Left renal pelvis (tissue), 4 donors: Measurements from ENCODE around the gene DENND1A. TPM values are rescaled to one million over a fixed set of nuclear protein-coding genes. Genes with fewer than 3 reads are reported as not detected.
A peak's percentile ranks its signal among the peaks of the same experiment; 100 is the strongest.
"Not testable (repeated sequence)": the region's sequence is repeated elsewhere in the genome, so short reads cannot be mapped to it uniquely, and the experiment has no call there.

Source experiments
- DNase-seq, 4 donors: peaks; one replicate each; pipeline ENCODE4 v3.0.0-alpha.2; 2013; ENCODE audit warnings: low read depth in 4 of 4, low spot score in 3 of 4
- polyA plus RNA-seq, 4 donors: library from polyadenylated mRNA; unstranded; fragments of 120-200 nt; gene quantifications; one replicate each; pipeline ENCODE4 v1.2.1, GENCODE V29; 2013; ENCODE audit not compliant: insufficient read length in 4 of 4

Gene DENND1A
- polyA plus RNA-seq, 4 donors = 16.2 to 25.2 (median 21.7) TPM

GRCh38 chr9:123411191-123411590 is 518.7 kb downstream of the DENND1A start:
- DNase-seq = no peak

GRCh38 chr9:123410281-123410910 is 519.5 kb downstream of the DENND1A start:
- DNase-seq = no peak

GRCh38 chr9:123408313-123409262 is 521.3 kb downstream of the DENND1A start:
- DNase-seq = no peak

DNA sequence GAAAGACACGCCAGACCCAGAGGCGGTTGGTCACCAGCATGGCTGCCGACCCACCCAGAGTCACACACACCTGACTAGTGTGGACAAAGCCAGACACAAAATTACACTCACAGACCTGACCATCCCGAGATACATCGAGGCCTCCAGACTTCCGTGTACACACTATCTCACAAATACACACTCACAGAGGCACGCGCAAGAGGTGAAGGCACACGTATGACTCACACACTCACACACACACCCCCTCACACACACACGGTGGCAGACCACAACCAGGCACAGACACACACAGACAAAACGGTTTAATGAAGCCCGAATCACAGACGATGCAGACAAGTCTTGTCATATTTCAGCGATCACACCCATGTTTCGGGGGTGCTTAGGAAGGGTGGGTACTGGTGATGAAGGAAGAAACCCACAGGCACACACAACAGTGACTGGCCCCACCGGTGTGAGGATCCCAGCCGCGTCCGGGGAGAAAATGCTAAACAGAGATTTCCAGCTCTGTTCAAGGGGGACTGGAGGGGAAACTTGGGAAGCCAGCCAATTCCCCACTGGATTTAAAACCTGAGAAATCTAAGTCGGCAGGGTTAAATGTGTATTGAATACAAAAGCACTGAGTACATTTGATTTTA is 522.6 kb downstream of the DENND1A start:
- no peak for DNase-seq

GRCh38 chr9:123406691-123407216 is 523.2 kb downstream of the DENND1A start:
- no peak for DNase-seq

DNA sequence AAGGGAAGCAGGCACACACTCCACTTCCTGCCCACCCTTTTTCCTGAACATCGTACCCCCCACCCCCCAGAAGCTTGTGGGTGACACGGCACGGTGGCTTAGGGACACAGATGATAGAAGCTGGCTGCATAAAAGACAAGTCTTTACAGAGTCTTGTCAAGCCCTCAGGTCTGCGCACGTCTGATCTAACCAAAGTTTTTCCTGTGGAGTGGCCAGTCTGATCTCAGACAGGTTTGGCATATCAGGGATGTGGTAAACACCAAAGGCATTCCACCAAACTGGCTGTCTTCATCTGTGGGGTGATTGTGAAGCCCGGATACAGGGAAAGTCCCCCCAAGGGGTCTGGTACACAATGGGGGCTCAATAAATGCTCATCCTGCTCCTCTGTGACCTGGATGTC is 523.9 kb downstream of the DENND1A start:
- DNase-seq = no peak

DNA sequence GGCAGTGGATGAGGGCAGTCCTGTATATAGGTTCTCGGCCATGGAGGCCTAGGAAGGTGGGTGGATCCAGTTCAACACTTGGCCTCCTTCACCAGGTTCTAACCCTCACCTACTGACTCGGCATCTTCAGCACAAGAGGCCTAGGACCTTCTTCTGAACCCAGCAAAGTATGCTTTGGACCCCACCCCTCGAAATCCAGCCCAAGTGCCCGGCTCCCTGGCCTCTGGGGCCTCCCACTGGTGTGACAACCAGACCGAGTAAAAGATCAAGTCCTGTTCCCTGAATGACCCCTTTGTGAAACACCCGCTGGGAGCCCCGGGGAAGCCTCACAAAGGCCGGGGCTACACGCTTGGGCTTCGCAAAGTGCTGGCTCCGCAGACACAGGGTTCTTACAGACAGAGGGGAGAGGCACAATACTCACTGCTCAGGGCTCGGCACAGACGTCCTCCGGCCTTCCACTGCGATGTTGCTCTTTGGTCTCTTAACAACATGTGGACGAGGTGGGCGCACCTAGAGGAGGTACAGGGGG is 526.9 kb downstream of the DENND1A start:
- no peak for DNase-seq

DNA sequence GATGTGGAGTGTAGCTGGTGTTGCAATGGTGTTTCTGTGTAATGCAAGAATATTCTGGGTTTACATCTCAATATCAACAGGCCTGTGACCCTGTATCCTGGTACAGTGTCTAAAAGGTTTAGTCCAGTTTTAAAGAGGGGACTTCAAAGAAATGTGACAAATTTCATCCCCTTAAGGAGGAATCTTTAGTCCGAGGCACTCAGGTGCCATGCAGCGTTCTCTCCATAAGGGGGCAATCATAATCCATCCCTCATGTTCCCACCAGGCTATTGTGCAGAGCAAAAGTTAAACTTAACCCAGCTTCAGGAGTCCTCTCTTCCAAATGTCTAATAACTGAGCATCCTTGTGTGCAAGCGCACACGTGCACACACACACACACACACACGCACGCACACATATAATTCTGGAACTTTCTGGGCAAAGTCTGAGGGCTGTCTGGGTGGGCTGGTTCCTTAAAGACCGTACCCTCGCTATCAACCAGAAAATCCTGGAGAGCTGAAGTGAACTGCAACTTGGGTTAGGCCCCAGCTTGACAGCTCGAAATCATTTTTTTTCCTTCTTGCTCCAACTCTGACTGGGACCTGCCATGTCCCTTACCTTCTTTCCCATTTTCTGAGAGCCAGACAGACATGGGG is 527.9 kb downstream of the DENND1A start:
- peak in 1 of 4 donors; percentile 37 for DNase-seq

DNA sequence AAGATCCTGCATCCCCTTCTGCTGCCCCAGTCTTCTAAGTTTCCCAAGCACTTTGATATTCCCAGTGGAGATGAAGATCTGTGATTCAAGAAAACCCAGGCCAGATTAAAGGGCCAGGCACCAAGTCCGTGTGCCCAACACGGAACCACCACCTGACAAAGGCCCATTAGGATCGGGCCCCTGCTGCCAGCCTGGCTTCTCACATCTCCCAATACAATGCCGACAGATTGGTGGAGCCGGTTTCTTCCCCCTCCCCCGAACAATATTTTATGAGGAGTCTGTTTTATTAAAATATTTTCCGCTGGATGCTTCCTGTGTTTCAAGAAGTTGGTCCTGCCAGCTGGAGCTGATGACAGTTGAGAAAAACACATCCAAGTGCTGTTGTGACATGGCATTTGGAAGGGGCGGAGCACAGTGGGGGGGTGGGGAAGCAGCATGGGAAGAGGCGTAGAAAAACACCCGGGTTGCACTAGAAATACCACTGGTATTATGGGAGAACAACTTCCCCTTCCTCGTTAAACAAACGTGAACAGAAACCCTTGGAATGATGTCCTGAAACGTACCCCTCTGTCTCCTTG is 528.9 kb downstream of the DENND1A start:
- DNase-seq = no peak

DNA sequence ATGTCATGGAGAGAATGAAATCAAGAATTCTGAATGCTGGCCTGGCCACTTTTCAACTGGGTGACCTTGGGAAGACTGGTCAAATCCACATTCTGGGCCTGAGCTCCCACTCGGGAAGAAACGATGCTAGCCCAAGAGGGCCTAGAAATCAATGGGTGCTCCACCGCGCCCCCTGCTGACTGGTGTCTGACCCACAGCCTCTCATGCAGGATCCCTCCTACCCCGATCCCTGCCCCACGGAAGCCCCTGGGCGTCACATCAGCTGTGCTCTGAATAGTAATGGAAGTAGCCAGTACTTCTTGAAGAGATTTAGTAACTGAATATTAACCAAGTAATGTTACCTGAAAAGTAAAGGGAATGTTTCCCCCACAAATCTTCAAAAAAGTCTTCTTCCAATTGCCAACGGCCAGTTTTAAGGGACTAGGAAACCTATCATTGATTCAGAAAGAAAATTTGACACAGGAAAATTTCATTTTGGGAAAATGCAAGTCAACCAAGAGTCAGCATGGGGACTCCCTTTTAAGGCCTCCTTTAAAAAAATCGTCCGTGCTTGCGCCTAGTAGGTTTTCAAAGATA is 530.0 kb downstream of the DENND1A start:
- DNase-seq = no peak

DNA sequence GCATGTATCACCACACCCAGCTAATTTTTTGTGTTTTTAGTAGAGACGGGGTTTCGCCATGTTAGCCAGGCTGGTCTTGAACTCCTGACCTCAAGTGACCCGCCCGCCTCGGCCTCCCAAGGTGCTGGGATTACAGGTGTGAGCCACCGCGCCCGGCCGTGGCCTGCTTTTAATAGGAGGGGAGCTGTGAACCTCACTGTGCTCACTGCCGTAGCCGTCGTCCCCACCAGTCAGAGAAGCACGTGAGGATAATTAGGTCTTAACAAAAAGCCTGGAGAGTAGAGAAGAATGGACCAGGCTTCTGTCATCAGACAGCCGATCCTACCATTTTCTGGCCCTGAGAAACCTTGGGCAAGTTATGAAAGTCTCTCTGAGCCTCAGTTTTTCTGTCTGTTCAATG is 531.0 kb downstream of the DENND1A start:
- DNase-seq = not testable (repeated sequence)

- DNase-seq = no peak
These were observed 532.0 kb downstream of the DENND1A start for GRCh38 chr9:123397975-123398374.

DNA sequence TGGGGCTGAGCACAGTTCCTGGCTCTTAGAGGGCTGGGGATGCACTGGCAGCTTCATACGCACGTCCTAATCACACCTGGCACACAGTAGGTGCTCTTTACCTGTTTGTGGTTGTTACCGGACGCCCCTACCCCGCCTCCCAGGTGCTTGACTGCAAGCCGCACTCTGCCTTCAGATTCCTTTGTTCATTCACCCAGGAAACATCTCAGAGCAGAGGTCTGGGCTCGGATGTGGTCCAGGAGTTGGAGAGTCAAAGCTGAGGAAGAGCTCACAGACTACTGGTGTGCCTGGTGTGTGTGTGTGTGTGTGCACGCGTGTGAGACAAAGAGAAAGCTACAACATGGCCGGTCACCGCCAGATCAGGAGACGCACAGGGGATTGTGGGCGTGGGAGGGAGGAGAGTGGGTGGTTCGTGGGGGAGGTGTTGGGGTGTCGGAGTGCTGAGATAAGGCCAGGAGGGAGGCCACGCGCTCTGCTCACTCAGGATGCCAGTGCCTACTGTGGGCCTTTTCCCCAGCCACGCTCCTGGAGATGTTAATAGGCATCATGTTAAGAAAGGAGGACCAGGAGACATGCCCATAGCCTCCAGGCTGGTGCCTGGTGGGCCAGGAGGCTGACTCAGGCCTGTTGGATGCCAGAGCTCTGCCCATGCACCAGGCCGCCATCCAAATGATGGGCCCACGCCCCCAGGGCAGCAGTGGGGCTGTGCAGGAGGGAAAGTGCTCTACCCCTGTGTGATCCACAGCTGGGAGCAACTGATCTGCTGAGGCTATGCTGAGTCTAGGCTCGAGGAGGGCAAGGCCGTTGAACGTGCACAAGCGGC is 534.0 kb downstream of the DENND1A start:
- no peak for DNase-seq

GRCh38 chr9:123395276-123395688 is 534.6 kb downstream of the DENND1A start:
- no peak for DNase-seq

DNA sequence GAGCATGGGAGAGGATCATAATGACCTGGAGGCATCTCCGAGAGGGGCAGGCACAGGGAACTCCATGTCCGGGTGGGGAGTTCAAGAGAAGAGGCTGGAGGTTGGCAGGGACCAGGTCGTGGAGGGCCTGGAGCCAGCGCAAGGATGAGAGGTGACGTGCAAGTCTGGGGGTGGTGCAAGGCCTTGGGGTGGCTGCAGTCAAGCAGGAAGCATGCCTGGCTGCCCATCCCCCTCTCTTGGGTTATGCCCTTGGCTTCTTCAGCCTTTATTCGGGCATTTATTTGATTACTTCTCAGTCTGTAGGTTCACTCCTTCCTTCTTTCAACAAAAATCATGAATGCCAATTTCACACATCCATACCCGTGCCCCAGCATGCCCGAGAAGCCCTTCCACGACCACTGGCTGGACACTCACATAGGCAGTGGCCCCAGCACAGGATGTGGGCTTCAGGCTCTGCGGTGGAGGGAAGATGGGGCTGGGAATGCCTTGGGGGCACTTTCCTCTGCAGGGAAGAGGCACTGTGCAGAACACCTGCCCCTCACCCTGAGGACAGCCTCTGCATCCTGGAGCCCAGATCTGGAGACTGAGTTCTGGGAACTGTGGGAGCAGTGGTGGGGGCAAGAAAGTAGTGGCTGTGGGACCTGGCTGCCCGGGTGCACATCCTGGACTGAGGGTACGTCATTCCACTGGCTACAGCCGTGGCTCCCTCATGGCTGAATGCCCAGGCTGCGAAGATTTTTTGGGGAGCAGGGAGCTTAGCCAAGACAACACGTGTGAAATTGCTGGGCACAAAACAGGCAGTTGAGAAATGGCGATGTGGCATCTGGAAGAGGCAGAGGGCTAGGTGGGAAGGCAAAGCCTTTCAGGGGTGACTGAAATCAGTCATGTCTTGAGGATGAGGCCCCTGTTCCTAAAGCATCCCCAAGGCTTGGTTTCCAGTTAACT is 535.4 kb downstream of the DENND1A start:
- DNase-seq = no peak

DNA sequence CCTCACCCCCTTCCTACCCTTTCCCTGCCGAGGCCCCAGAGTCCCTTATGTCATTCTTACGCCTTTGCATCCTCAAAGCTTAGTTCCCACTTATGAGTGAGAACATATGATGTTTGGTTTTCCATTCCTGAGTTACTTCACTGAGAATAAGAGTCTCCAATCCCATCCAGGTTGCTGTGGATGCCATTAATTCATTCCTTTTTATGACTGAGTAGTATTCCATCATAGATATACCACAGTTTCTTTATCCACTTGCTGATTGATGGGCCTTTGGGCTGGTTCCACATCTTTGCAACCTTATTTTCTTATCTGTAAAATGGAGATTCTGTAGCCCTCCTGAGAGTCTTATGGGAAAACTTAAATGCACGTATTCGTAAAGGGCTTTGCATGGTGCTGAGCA is 537.1 kb downstream of the DENND1A start:
- DNase-seq = no peak

DNA sequence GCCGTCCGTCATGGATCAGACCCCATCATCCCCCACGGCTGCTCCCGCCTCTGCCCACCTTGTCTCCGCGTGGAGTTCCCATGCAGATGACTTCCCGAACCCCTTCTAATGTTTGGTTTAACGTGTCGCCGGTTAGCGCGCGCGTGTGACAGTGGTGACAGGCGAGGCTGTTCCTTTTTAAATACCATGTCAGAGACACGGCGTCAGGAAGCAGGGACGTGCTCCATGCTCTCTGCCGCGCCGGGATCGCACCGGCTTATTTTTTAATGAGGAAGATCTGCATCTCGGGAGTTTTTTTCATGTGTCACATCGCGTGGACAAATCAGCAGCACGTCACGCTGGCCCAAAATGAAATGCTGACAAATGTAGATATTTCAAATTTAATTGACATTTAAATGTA is 538.0 kb downstream of the DENND1A start:
- DNase-seq = no peak

DNA sequence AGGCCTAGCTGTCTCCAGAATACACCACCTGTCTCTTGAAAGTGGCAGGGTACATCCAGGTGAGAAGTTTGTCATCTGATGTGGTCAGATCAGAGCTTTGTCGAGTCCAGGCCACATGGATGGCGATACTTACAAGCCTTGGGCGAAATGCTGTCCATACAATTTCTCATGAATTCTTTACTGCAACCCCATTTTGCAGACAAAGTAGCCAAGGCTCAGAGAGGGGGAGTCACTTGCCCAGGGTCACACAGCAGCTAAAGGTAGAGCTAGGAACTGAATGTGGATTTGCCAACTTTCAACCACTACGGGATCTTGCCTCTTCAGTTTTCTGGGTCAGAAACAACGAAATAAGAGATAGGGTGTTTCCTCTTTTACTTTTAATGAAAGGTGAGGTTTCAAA is 538.7 kb downstream of the DENND1A start:
- no peak for DNase-seq
